Fibroblast of the aortic adventitia (primary cell): ENCODE results near the gene TMTC1. TPM values are rescaled to one million over a fixed set of nuclear protein-coding genes. Genes with fewer than 3 reads are reported as not detected.

Source experiments
- DNase-seq: peaks from one replicate; pipeline ENCODE4 v3.0.0-alpha.2; 2010; ENCODE audit warnings: low read depth
- H3K4me3 ChIP-seq: 2 replicates; pipeline ENCODE4 v1.5.1; 2011; ENCODE audit warnings: low read depth, mild to moderate bottlenecking, control low read depth, low read length, moderate library complexity
- CTCF ChIP-seq: IDR thresholded peaks from 2 replicates; pipeline ENCODE4 v1.5.1; 2011; ENCODE audit warnings: mild to moderate bottlenecking, low read length, control low read depth, inconsistent platforms; ENCODE audit not compliant: insufficient read depth
- total RNA-seq: library from RNA; depleted of rRNA; stranded (reverse); fragments of >200 nt; gene quantifications from 2 replicates; pipeline ENCODE4 v1.2.3, GENCODE V29; 2012; ENCODE audit warnings: low replicate concordance

The TMTC1 gene
- total RNA-seq, 1 donor, result 54.9 TPM

DNA sequence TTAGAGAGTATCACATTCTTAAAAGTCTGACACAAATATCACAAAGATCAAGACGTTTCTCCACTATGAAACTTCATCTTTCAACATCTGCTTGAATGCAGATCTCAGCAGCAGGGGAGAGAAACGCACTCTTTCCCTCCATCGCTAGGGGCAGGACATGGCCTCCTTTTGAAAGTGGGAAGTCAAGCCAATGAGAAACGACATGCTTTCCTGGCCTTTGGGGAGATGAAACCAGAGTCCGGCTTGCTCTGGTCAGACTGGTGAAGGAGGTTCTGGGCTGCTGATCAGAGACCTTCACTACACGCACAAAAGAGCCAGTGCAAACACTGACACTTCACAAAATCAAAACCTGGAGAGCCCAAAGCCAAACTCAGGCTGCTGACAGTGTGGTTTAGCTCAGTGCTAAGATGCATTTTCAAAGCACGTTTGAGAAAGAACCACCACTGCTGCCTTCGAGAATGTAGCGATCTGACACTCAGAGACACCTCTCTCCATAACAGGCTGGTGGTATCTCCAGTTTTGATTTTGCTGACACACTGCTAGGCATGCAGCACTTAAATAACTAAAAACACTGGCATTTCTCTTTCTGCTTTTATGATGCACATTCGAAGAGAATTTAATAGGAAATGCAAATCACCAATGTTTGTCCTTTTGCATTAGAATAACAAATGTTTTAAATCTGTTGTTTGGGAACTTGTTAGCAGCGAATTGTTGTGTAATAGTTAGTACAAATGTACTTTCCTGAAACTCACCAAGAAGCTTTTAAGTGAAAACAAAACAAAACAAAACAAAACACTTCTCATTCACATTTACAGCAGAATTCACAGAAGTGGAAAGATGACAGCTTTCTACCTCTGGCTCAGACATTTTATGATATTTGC lies 192.4 kb downstream of the TMTC1 start:
- no peak overlapping the region for H3K4me3 ChIP-seq
- DNase-seq, result peak; percentile 62
- peak; percentile 68 for TF ChIP-seq CTCF

GRCh38 chr12:29589851-29590250 lies 193.9 kb downstream of the TMTC1 start:
- H3K4me3 ChIP-seq, result no peak overlapping the region
- no peak for DNase-seq
- no peak for TF ChIP-seq CTCF

DNA sequence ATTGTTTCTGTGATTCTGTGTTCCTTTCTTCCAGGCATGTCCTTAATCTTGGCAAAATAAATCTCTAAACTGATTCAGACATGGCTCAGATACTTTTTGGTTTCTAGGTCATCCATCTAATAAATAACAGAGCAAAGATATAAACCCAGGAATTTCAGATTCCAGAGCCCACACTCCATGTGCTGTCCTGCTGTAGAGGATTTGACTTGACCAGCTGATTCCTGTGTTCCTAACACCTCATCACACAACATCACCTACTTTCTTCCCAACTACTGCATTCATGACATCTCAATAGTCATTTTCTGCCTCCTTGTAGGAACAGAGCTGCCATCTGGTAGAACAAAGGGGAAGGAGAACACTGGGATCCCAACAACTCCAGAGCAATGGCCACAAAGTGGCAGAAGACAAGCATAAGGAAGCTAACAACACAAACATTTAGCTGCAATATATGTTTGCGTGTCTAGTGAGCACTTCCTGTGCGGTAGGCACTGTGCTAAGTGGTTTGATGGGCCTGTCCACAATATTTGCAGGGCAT lies 194.4 kb downstream of the TMTC1 start:
- no peak for DNase-seq
- TF ChIP-seq CTCF, result no peak
- no peak overlapping the region for H3K4me3 ChIP-seq

DNA sequence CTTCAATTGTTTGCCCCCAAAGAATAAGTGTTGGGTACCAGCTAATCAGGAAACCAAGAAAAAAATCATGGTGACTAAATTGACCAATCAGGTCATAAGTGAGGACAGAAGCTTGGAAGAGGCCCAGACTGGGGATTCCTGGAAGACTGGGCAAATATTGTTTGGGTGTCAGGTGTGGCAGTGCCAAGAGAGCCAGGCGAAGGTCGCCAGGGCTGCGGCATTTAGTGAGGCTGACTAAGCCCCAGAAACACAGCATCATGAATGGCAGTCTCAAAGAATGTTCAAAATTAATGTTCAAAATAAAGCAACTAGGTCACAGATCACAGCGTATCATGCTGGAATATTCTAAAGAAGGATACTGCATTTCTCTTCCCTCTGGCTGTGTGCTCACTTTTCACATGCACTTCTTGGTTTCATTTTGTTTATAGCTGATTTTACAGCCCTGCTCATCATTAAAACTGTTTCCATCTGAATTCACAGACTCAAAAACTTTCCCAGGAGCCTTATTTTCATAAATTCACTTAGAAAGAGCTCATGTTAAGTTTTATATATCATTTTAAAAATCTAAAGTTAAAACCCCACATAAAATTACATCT lies 201.0 kb downstream of the TMTC1 start:
- DNase-seq, result no peak
- H3K4me3 ChIP-seq, result no peak overlapping the region
- TF ChIP-seq CTCF, result no peak

DNA sequence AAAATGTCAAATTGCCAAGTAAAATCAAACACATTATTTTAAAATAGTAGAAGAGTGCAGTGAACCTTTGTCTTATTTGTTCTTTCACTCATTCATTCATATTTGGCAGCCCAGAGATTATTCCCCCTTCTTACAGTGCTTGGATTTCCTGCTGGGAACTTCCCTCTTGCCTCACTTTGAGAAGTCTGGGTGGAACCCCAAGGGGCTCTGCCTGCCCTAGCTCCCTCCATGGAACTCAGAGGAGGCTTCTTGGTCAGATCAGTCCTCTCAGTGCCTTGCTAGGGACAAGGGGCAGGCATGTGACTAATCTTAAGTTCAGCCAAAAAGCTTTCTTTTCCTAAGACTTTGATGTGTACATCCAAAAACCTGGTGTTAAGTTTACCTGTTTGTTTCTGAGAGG lies 201.6 kb downstream of the TMTC1 start:
- no peak for DNase-seq
- H3K4me3 ChIP-seq, result no peak overlapping the region
- no peak for TF ChIP-seq CTCF

DNA sequence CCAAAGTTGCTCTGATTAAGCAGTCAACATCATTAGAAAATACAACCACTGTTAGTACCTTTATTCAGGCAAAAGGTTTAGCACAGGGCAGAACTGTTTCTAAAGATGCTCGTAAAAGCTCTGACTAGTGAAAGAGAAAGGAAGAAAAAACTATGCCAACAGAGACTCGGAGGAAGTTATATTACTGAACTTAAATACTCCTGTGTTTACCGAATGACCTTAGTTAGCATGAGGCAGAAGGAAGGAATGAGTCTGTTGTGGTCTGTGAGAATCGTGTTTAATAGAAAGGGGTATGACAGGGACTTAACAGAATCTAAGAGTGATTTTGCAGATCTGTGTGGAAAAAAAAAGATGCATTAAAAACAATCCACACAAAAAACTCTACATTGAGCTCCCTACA lies 202.1 kb downstream of the TMTC1 start:
- H3K4me3 ChIP-seq, result no peak overlapping the region
- no peak for TF ChIP-seq CTCF
- DNase-seq, result peak; percentile 35
